A549 (cell line): ENCODE measurements around the gene ARL15. TPM values are rescaled to one million over a fixed set of nuclear protein-coding genes. Genes with fewer than 3 reads are reported as not detected.

Experiments
- ATAC-seq, 2 experiments: fragments of 200-7000 bp in 1 of 2; fragments of >200 bp in 1 of 2; cut with Nextera tagmentation in 1 of 2; cut with Tn5 transposase in 1 of 2; 3 replicates each; pipeline versions ENCODE4 v1.8.0 to v1.9.1; 2018 to 2020; ENCODE audit warnings: mild to moderate bottlenecking in 1 of 2, moderate library complexity in 1 of 2
- CTCF ChIA-PET: fragments of 300-600 bp; sonication (Branson Sonifier 250); formaldehyde crosslinking; extraction: SDS; loops from one replicate; lab custom pipeline; 2021; ENCODE audit warnings: antibody characterized with exemption, inconsistent platforms; lab: Yijun Ruan, JAX
- POLR2A ChIA-PET: fragments of 350-600 bp; formaldehyde crosslinking; extraction: SDS; loops from one replicate; lab custom pipeline; 2021; ENCODE audit warnings: antibody characterized with exemption, inconsistent platforms; lab: Yijun Ruan, JAX
- DNase-seq, 2 experiments: peaks; one replicate each; pipeline versions ENCODE4 v3.0.0 to v3.0.0-alpha.2; 2011 to 2016; ENCODE audit warnings: low read depth in 1 of 2, low spot score in 1 of 2
- FAIRE-seq: peaks from 2 replicates; lab custom pipeline; 2011; peaks lifted over from hg19 to GRCh38; lab: Jason Lieb, UNC
- H3K27ac ChIP-seq, 2 experiments: fragments of >200 bp; sonication (Bioruptor Twin); formaldehyde crosslinking; 3 replicates each; pipeline ENCODE4 v1.5.1; 2016 to 2017
- H3K4me1 ChIP-seq: fragments of >200 bp; sonication (Bioruptor Twin); formaldehyde crosslinking; 3 replicates; pipeline ENCODE4 v1.6.1; 2016
- H3K4me2 ChIP-seq: fragments of >200 bp; sonication (Bioruptor Twin); formaldehyde crosslinking; 3 replicates; pipeline ENCODE4 v1.6.1; 2016
- H3K4me3 ChIP-seq: fragments of >200 bp; sonication (Bioruptor Twin); formaldehyde crosslinking; 3 replicates; pipeline ENCODE4 v1.5.1; 2016
- H3K9me3 ChIP-seq: fragments of >200 bp; sonication (Bioruptor Twin); formaldehyde crosslinking; 3 replicates; pipeline ENCODE4 v1.6.1; 2016
- BHLHE40 ChIP-seq: IDR thresholded peaks from 2 replicates; pipeline ENCODE4 v1.6.1; 2012; ENCODE audit warnings: low read depth, low read length, inconsistent platforms
- EHF ChIP-seq: fragments of 250-450 bp; sonication (Bioruptor Pico); IDR thresholded peaks from 2 replicates; pipeline ENCODE4 v1.5.0; 2020; ENCODE audit warnings: mild to moderate bottlenecking
- ELK1 ChIP-seq: fragments of 150-350 bp; IDR thresholded peaks from 2 replicates; pipeline ENCODE4 v1.6.1; 2014; ENCODE audit warnings: low read depth, mild to moderate bottlenecking, low read length
- ESRRA ChIP-seq: fragments of 150-350 bp; IDR thresholded peaks from 2 replicates; pipeline ENCODE4 v1.6.1; 2014; ENCODE audit warnings: mild to moderate bottlenecking, low read length, borderline replicate concordance
- FOXS1 ChIP-seq: fragments of 250-450 bp; sonication (Bioruptor Pico); IDR thresholded peaks from 2 replicates; pipeline ENCODE4 v1.5.0; 2020; ENCODE audit warnings: mild to moderate bottlenecking, moderate library complexity
- HDAC2 ChIP-seq: fragments of 200-600 bp; sonication (generic); IDR thresholded peaks from 2 replicates; pipeline ENCODE4 v1.6.1; 2016
- HOXB5 ChIP-seq: fragments of 250-450 bp; sonication (Bioruptor Pico); IDR thresholded peaks from 2 replicates; pipeline ENCODE4 v1.5.0; 2020; ENCODE audit warnings: mild to moderate bottlenecking, moderate library complexity
- JUN ChIP-seq, 2 experiments: fragments of >200 bp; sonication (Bioruptor Twin); formaldehyde crosslinking; IDR thresholded peaks; 2 replicates in 1 of 2; 3 replicates in 1 of 2; pipeline ENCODE4 v1.6.1; 2016 to 2017
- KDM1A ChIP-seq: fragments of 200-600 bp; sonication (generic); IDR thresholded peaks from 2 replicates; pipeline ENCODE4 v1.6.1; 2016; ENCODE audit warnings: low read depth, mild to moderate bottlenecking
- KDM5A ChIP-seq: fragments of 200-600 bp; sonication (generic); IDR thresholded peaks from 2 replicates; pipeline ENCODE4 v1.6.1; 2016; ENCODE audit warnings: antibody characterized with exemption, mild to moderate bottlenecking
- MAFK ChIP-seq: fragments of 450-650 bp; IDR thresholded peaks from 2 replicates; pipeline ENCODE4 v1.6.1; 2014; ENCODE audit not compliant: partially characterized antibody
- MAX ChIP-seq: IDR thresholded peaks from 2 replicates; pipeline ENCODE4 v1.6.1; 2012
- MYC ChIP-seq: IDR thresholded peaks from 2 replicates; pipeline ENCODE4 v1.6.1; 2012; ENCODE audit warnings: mild to moderate bottlenecking, inconsistent platforms, low read length, improper control_type of control experiment, borderline replicate concordance
- NFE2L2 ChIP-seq: fragments of 150-350 bp; conservative IDR thresholded peaks from 2 replicates; pipeline ENCODE4 v1.6.1; 2014; ENCODE audit warnings: low read length
- NPAS2 ChIP-seq: fragments of 250-450 bp; sonication (Bioruptor Pico); IDR thresholded peaks from 2 replicates; pipeline ENCODE4 v1.8.0; 2022; ENCODE audit warnings: mild to moderate bottlenecking, moderate library complexity, borderline replicate concordance
- NR3C1 ChIP-seq: fragments of >200 bp; sonication (Bioruptor Twin); formaldehyde crosslinking; IDR thresholded peaks from 3 replicates; pipeline ENCODE4 v1.6.1; 2017
- PBX3 ChIP-seq: IDR thresholded peaks from 2 replicates; pipeline ENCODE4 v1.6.1; 2012
- POLR2A ChIP-seq: IDR thresholded peaks from 2 replicates; pipeline ENCODE4 v1.6.1; 2012; ENCODE audit warnings: mild to moderate bottlenecking, low read length
- RAD21 ChIP-seq, 2 experiments: fragments of >200 bp in 1 of 2; sonication (Bioruptor Twin) in 1 of 2; formaldehyde crosslinking in 1 of 2; IDR thresholded peaks in 1 of 2; conservative IDR thresholded peaks in 1 of 2; 2 replicates in 1 of 2; 3 replicates in 1 of 2; pipeline ENCODE4 v1.6.1; 2012 to 2018; ENCODE audit warnings: inconsistent platforms in 1 of 2
- RFX5 ChIP-seq: fragments of 450-650 bp; IDR thresholded peaks from 2 replicates; pipeline ENCODE4 v1.7.1; 2014; ENCODE audit warnings: antibody characterized with exemption, mild to moderate bottlenecking, moderate library complexity
- RNF2 ChIP-seq: fragments of 200-600 bp; sonication (generic); IDR thresholded peaks from 2 replicates; pipeline ENCODE4 v1.6.1; 2016; ENCODE audit warnings: low read depth, mild to moderate bottlenecking, antibody characterized with exemption, moderate library complexity, borderline replicate concordance
- SMC3 ChIP-seq: fragments of >200 bp; sonication (Bioruptor Twin); formaldehyde crosslinking; IDR thresholded peaks from 3 replicates; pipeline ENCODE4 v1.6.1; 2018; ENCODE audit warnings: inconsistent platforms
- TFCP2L1 ChIP-seq: fragments of 250-450 bp; sonication (Bioruptor Pico); IDR thresholded peaks from 2 replicates; pipeline ENCODE4 v1.5.0; 2021; ENCODE audit warnings: mild to moderate bottlenecking
- ZC3H11A ChIP-seq: fragments of 450-650 bp; IDR thresholded peaks from 2 replicates; pipeline ENCODE4 v1.6.1; 2014; ENCODE audit warnings: antibody characterized with exemption, mild to moderate bottlenecking
- ZFP36 ChIP-seq: fragments of 450-650 bp; IDR thresholded peaks from 2 replicates; pipeline ENCODE4 v1.6.1; 2014; ENCODE audit warnings: borderline replicate concordance; ENCODE audit not compliant: partially characterized antibody
- WGBS: methylation state at CpG from one replicate; pipeline ENCODE4 v1.1.6; 2017; ENCODE audit errors: missing lambda C conversion rate; 5-methylcytosine and 5-hydroxymethylcytosine counted together
- polyA plus RNA-seq, 4 experiments: library from polyadenylated mRNA; depleted of rRNA in 3 of 4; stranded (reverse); fragments of >200 nt; fragmentation: RNase III in 1 of 4; extraction: RNeasy Plus Mini Kit Qiagen cat#74134 plus additional on column Dnase treatment in 1 of 4; gene quantifications; 2 replicates in 3 of 4; 3 replicates in 1 of 4; pipeline ENCODE4 v1.2.3, GENCODE V29; 2011 to 2017
- TF ChIP-seq, protein P1 (sequence below): fragments of 200-600 bp; sonication (generic); IDR thresholded peaks from 2 replicates; pipeline ENCODE4 v1.6.1; 2016; ENCODE audit warnings: antibody characterized with exemption, mild to moderate bottlenecking, moderate library complexity
- TF ChIP-seq, protein P2 (sequence below): fragments of >200 bp; sonication (Bioruptor Twin); formaldehyde crosslinking; IDR thresholded peaks from 3 replicates; pipeline ENCODE4 v1.6.1; 2016
- TF ChIP-seq, protein P3 (sequence below): fragments of 250-450 bp; sonication (Bioruptor Pico); IDR thresholded peaks from 2 replicates; pipeline ENCODE4 v1.5.0; 2021; ENCODE audit warnings: mild to moderate bottlenecking, moderate library complexity, borderline replicate concordance

ARL15 gene
- polyA plus RNA-seq, 2 of the 4 experiments (the other 2 are of a cell fraction), result 11.8 to 12.1 TPM

GRCh38 chr5:54285686-54286085 lies 24.7 kb downstream of the ARL15 start:
- FAIRE-seq, result no peak
- ChIA-PET CTCF (interaction anchor here (1.2 kb wide), 1 partner anchor 52 kb away, joined by 3 read pairs; no protein-coding TSS in a partner anchor), POLR2A (no interaction called here)
- H3K27ac ChIP-seq, result no peak overlapping the region
- DNase-seq, result no peak
- WGBS, result 80% methylated on average over 10 of the region's 10 CpGs
- H3K9me3 ChIP-seq, result peaks cover 22% of the 10 kb centered on the region; the same call in 1 of the 3 replicates
- H3K4me3 ChIP-seq, result no peak overlapping the region
- H3K4me1 ChIP-seq, result no peaks in the 10 kb centered on the region
- no peak for ATAC-seq
- no peak overlapping the region for H3K4me2 ChIP-seq
- TF ChIP-seq BHLHE40 (no peak), TFCP2L1 (CRISPR knock-in tag) (no peak), MAX (no peak), ZC3H11A (no peak), MYC (no peak), EHF (CRISPR knock-in tag) (no peak), FOXS1 (no peak), RAD21 (conservative IDR thresholded peaks at IDR 0.05 in 1 of 2, IDR thresholded peaks at IDR 0.05 in 1 of 2) (no peak), RNF2 (no peak), NPAS2 (CRISPR knock-in tag) (no peak), HOXB5 (CRISPR knock-in tag) (no peak), ZFP36 (no peak), POLR2A (no peak)
- TF ChIP-seq, protein P1, sequence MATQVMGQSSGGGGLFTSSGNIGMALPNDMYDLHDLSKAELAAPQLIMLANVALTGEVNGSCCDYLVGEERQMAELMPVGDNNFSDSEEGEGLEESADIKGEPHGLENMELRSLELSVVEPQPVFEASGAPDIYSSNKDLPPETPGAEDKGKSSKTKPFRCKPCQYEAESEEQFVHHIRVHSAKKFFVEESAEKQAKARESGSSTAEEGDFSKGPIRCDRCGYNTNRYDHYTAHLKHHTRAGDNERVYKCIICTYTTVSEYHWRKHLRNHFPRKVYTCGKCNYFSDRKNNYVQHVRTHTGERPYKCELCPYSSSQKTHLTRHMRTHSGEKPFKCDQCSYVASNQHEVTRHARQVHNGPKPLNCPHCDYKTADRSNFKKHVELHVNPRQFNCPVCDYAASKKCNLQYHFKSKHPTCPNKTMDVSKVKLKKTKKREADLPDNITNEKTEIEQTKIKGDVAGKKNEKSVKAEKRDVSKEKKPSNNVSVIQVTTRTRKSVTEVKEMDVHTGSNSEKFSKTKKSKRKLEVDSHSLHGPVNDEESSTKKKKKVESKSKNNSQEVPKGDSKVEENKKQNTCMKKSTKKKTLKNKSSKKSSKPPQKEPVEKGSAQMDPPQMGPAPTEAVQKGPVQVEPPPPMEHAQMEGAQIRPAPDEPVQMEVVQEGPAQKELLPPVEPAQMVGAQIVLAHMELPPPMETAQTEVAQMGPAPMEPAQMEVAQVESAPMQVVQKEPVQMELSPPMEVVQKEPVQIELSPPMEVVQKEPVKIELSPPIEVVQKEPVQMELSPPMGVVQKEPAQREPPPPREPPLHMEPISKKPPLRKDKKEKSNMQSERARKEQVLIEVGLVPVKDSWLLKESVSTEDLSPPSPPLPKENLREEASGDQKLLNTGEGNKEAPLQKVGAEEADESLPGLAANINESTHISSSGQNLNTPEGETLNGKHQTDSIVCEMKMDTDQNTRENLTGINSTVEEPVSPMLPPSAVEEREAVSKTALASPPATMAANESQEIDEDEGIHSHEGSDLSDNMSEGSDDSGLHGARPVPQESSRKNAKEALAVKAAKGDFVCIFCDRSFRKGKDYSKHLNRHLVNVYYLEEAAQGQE, result no peak

DNA sequence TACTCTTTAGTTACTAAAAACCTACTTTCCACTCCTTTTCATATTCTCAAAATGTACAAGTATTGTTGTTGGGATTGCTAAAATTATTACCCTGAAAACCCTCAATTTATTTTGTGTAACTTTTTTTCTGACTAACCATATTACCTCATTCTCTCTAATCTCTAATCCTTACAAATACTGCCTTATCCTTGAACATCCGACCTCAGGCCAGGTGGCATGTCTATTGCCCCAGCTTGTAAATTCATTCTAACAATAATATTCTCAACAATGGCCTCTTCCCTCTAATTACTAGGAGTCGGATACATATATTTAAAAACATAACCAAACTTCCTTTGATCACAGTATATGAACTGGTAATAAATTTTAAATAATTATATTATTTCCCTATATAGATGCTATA lies 25.8 kb downstream of the ARL15 start:
- ATAC-seq, result no peak
- peaks cover 22% of the 10 kb centered on the region; the same call in 1 of the 3 replicates for H3K9me3 ChIP-seq
- TF ChIP-seq KDM5A (no peak), KDM1A (no peak), ESRRA (no peak), NFE2L2 (no peak), SMC3 (no peak), TFCP2L1 (CRISPR knock-in tag) (no peak), MAX (no peak), JUN (IDR thresholded peaks at IDR 0.05) (no peak), HDAC2 (no peak), ELK1 (no peak), PBX3 (no peak), RFX5 (no peak), MAFK (no peak), NR3C1 (no peak)
- TF ChIP-seq, protein P2, sequence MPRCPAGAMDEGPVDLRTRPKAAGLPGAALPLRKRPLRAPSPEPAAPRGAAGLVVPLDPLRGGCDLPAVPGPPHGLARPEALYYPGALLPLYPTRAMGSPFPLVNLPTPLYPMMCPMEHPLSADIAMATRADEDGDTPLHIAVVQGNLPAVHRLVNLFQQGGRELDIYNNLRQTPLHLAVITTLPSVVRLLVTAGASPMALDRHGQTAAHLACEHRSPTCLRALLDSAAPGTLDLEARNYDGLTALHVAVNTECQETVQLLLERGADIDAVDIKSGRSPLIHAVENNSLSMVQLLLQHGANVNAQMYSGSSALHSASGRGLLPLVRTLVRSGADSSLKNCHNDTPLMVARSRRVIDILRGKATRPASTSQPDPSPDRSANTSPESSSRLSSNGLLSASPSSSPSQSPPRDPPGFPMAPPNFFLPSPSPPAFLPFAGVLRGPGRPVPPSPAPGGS, result no peak
- TF ChIP-seq, protein P3, sequence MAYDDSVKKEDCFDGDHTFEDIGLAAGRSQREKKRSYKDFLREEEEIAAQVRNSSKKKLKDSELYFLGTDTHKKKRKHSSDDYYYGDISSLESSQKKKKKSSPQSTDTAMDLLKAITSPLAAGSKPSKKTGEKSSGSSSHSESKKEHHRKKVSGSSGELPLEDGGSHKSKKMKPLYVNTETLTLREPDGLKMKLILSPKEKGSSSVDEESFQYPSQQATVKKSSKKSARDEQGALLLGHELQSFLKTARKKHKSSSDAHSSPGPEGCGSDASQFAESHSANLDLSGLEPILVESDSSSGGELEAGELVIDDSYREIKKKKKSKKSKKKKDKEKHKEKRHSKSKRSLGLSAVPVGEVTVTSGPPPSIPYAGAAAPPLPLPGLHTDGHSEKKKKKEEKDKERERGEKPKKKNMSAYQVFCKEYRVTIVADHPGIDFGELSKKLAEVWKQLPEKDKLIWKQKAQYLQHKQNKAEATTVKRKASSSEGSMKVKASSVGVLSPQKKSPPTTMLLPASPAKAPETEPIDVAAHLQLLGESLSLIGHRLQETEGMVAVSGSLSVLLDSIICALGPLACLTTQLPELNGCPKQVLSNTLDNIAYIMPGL (CRISPR knock-in tag), result no peak
- ChIA-PET POLR2A (no interaction called here), CTCF (interaction anchor here (1.1 to 1.2 kb wide), 2 partner anchors 50 to 56 kb away, joined by 3 read pairs; no protein-coding TSS in a partner anchor)
- H3K27ac ChIP-seq, result no peak overlapping the region
- FAIRE-seq, result no peak
- 78% methylated on average over 2 of the region's 2 CpGs for WGBS
- no peak overlapping the region for H3K4me2 ChIP-seq
- no peaks in the 10 kb centered on the region for H3K4me1 ChIP-seq
- no peak overlapping the region for H3K4me3 ChIP-seq
- DNase-seq, result no peak
